ENCODE measurements around the gene FOXP1.

DNA sequence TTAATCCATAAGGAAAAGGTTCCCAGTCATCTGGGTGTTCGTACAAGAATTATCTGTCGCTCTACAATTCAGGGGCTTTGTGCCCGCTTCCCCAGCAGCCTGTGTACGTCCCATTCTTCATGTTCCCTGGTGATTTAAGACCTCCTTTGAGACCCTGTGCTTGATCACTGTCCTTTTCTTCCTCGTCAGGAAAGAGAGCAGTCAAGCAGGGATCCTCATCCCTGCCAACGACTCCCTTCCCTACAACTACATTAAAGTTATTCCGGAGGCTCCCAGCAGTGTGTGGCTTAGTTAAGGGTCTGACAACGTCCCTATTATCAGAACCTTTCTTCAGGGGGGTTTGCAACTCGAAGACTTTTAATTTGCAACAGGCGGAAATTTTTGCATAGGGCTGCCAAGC is 175.7 kb downstream of the FOXP1 start:
- TF ChIP-seq, protein P1, sequence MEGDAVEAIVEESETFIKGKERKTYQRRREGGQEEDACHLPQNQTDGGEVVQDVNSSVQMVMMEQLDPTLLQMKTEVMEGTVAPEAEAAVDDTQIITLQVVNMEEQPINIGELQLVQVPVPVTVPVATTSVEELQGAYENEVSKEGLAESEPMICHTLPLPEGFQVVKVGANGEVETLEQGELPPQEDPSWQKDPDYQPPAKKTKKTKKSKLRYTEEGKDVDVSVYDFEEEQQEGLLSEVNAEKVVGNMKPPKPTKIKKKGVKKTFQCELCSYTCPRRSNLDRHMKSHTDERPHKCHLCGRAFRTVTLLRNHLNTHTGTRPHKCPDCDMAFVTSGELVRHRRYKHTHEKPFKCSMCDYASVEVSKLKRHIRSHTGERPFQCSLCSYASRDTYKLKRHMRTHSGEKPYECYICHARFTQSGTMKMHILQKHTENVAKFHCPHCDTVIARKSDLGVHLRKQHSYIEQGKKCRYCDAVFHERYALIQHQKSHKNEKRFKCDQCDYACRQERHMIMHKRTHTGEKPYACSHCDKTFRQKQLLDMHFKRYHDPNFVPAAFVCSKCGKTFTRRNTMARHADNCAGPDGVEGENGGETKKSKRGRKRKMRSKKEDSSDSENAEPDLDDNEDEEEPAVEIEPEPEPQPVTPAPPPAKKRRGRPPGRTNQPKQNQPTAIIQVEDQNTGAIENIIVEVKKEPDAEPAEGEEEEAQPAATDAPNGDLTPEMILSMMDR (IDR thresholded peaks at IDR 0.05) = no peak
- no peak for TF ChIP-seq POLR2AphosphoS5 (IDR thresholded peaks at IDR 0.05; ENCODE audit: insufficient read depth in 1 of 2, low read depth in 1 of 2)
- TF ChIP-seq POLR2A (IDR thresholded peaks at IDR 0.05) = no peak
